ENCODE results near the gene TUBB4B. TPM values are rescaled to one million over a fixed set of nuclear protein-coding genes. Genes with fewer than 3 reads are reported as not detected.

The TUBB4B gene
- total RNA-seq, 1 donor from 2014 or later: 262 TPM

- H3K27me3 ChIP-seq (ENCODE audit: control insufficient read depth, insufficient read depth, low read length): peaks cover 60% of the 10 kb centered on the region
- H3K4me3 ChIP-seq (ENCODE audit: low read depth, low read length): no peak overlapping the region
- no peaks in the 10 kb centered on the region for H3K36me3 ChIP-seq (ENCODE audit: control insufficient read depth, insufficient read depth, low read length)
- TF ChIP-seq, protein P1, sequence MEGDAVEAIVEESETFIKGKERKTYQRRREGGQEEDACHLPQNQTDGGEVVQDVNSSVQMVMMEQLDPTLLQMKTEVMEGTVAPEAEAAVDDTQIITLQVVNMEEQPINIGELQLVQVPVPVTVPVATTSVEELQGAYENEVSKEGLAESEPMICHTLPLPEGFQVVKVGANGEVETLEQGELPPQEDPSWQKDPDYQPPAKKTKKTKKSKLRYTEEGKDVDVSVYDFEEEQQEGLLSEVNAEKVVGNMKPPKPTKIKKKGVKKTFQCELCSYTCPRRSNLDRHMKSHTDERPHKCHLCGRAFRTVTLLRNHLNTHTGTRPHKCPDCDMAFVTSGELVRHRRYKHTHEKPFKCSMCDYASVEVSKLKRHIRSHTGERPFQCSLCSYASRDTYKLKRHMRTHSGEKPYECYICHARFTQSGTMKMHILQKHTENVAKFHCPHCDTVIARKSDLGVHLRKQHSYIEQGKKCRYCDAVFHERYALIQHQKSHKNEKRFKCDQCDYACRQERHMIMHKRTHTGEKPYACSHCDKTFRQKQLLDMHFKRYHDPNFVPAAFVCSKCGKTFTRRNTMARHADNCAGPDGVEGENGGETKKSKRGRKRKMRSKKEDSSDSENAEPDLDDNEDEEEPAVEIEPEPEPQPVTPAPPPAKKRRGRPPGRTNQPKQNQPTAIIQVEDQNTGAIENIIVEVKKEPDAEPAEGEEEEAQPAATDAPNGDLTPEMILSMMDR (IDR thresholded peaks at IDR 0.05; ENCODE audit: insufficient read depth, low read length, poor library complexity, severe bottlenecking): no peak
- no peak for DNase-seq (ENCODE audit: low read depth)
Measured at GRCh38 chr9:137233143-137233980, 7.7 kb upstream of the TUBB4B start.

- peaks cover 52% of the 10 kb centered on the region for H3K27me3 ChIP-seq (ENCODE audit: control insufficient read depth, insufficient read depth, low read length)
Measured at GRCh38 chr9:137234055-137234697, 6.9 kb upstream of the TUBB4B start.

DNA sequence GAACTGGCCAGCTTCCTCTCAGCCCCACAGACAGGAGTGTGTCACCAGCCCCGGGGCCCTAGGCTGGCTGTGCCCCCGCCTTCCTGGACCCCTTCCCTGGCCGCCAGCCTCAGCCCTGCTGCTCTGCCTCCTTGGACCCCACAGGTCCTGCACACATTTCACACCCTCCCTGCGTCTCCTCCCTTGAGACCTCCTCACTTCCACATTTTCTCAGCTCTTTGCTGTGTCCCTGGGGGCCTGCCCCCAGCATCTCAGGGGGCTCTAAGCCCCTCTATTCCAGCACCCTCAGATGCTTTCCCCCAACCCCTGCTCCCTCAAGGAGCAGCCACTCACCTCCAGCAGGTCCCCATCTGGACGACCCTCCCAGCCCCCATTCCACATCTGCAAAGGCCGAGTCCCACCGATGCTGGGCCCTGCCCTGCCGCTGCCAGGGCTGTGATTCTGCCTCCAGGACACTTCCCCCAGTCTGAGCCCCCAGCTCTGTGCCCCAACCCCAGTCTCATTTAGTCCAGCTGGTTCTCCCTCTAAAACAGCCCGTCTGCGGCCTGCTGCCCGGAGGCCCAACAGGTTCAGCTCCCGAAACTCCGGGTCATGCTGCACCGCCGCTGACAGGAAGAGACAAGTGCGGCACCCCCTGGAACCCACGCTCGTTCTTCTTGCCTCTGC, 6.2 kb upstream of the TUBB4B start:
- Histone ChIP-seq H3K4me3 (ENCODE audit: low read depth, low read length) (no peak overlapping the region), H3K27me3 (ENCODE audit: control insufficient read depth, insufficient read depth, low read length) (peaks cover 46% of the 10 kb centered on the region), H3K36me3 (ENCODE audit: control insufficient read depth, insufficient read depth, low read length) (no peaks in the 10 kb centered on the region)
- TF ChIP-seq, protein P1 (IDR thresholded peaks at IDR 0.05; ENCODE audit: insufficient read depth, low read length, poor library complexity, severe bottlenecking): no peak
- no peak for DNase-seq (ENCODE audit: low read depth)

More at GRCh38 chr9:137234055-137234697, 6.9 kb upstream of the TUBB4B start:
- DNase-seq (ENCODE audit: low read depth): no peak
- Histone ChIP-seq H3K36me3 (ENCODE audit: control insufficient read depth, insufficient read depth, low read length) (no peaks in the 10 kb centered on the region), H3K4me3 (ENCODE audit: low read depth, low read length) (no peak overlapping the region)
- TF ChIP-seq, protein P1 (IDR thresholded peaks at IDR 0.05; ENCODE audit: insufficient read depth, low read length, poor library complexity, severe bottlenecking): no peak

- DNase-seq (ENCODE audit: low read depth): no peak
- Histone ChIP-seq H3K27me3 (ENCODE audit: control insufficient read depth, insufficient read depth, low read length) (peaks cover 42% of the 10 kb centered on the region), H3K4me3 (ENCODE audit: low read depth, low read length) (no peak overlapping the region), H3K36me3 (ENCODE audit: control insufficient read depth, insufficient read depth, low read length) (no peaks in the 10 kb centered on the region)
- TF ChIP-seq, protein P1 (IDR thresholded peaks at IDR 0.05; ENCODE audit: insufficient read depth, low read length, poor library complexity, severe bottlenecking): no peak
Measured at GRCh38 chr9:137235424-137236237, 5.5 kb upstream of the TUBB4B start.

- Histone ChIP-seq H3K36me3 (ENCODE audit: control insufficient read depth, insufficient read depth, low read length) (no peaks in the 10 kb centered on the region), H3K4me3 (ENCODE audit: low read depth, low read length) (no peak overlapping the region), H3K27me3 (ENCODE audit: control insufficient read depth, insufficient read depth, low read length) (peaks cover 41% of the 10 kb centered on the region)
- no peak for DNase-seq (ENCODE audit: low read depth)
- TF ChIP-seq, protein P1 (IDR thresholded peaks at IDR 0.05; ENCODE audit: insufficient read depth, low read length, poor library complexity, severe bottlenecking): peak; percentile 99
Measured at GRCh38 chr9:137236238-137236935, 4.7 kb upstream of the TUBB4B start.

Data from kidney epithelial cell (primary cell).